Myometrial cell (primary cell): ENCODE results near the gene PHLDA3. TPM values are rescaled to one million over a fixed set of nuclear protein-coding genes. Genes with fewer than 3 reads are reported as not detected.

Experiments
- total RNA-seq: library from RNA; depleted of rRNA; stranded (reverse); fragments of >200 nt; gene quantifications from 2 replicates; pipeline ENCODE4 v1.2.3, GENCODE V29; 2015

PHLDA3 gene
- total RNA-seq, result 115 and 141 TPM in 2 replicates

DNA sequence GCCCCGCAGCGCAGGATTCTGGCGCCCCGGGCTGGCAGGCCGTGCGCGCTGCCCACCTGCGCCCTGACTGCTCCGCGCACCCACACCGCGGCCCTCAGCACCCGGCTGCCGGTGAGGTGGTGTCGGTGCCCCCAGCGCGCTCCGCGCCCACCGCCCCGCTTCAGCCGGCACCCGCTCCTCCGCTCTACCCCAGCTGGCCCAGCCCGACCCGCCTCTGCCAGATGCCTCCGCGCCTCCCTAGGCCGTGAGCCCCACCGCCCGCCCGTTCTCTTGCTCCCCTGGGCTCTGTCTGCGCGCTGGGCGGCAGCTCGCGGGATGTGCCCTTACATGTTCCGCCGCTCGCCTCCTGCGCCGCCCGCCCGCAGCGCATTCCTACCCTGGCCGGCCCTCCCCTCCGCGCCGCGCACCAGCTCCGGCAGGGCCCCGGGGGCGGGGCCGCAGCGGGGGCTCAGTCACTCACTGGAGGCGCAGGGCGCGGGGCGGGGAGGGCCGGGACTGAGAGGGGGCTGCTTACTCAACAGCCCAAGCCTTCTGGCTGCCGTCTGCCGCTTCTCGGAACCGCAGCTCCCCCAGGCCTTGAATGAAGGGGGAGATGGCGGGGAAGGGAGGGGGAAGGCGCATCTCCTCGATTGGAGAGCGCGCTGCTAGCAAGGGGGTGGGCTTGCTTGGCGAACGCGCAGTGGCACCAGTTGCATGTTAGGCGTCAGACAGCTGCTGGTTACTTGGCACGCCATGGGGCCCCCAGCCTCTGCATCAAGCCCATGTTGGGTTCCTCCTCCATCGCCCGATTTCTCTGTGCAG lies at the start of gene PHLDA3:
Gene PHLDA3, minus strand, starts transcription at position 345 of the 801 bp plus-strand sequence. CDS start 402 bp downstream, outside the sequence.

DNA sequence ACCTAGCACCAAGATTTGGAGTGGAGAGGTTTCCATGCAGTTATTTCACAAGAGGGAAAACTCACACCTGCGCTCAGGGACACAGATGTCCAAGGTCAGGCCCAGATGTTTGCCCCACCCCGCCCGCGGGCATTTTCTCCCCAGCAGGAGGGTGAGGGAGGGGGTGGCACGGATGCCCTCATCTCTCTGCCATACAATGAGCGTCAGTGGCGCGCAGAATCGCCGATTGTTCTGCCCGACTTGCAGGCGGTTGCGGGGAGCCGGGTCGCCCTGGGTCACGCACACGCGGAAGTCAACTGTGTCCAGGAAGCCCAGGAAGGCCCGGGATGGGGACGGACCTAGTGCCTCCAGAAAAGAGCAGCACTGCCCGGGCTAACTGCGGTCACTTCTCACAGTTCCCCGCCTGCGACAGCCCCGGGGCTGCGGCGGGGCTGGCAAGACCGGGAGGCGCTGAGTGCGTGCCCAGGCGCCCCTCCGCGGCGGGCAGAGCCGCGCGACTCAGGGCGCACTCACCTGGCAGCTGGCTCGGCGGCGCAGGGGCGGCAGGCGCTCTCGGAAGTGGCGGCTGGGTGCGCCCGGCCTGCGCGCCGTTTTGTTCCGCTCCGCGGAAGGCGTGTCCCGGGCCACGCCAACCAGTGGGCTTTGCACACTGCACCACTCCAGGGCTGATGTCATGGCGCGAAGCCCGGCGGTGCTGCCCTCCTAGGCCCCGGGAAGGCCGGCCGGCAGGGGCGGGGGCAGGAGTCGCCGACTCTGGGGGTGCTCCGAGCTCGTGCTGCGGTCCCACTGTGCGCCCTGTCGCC lies 37.8 kb upstream of the PHLDA3 start, which contains the start of gene CSRP1:
Gene CSRP1, minus strand, starts transcription at position 567 of the 803 bp plus-strand sequence. CDS start 10,820 bp downstream, outside the sequence.

Other genes with a start within 250 kb of the PHLDA3 start
- not detected in 2 replicates for gene PKP1, start 185.7 kb downstream of the PHLDA3 start, total RNA-seq
- not detected in 2 replicates for gene TNNT2, start 91.5 kb downstream of the PHLDA3 start, total RNA-seq
- not detected in 2 replicates for gene LAD1, start 69.9 kb downstream of the PHLDA3 start, total RNA-seq
- not detected in 2 replicates for gene TNNI1, start 47.5 kb downstream of the PHLDA3 start, total RNA-seq
- gene CSRP1, start 37.9 kb upstream of the PHLDA3 start, total RNA-seq, result 1,719 and 1,887 TPM in 2 replicates
- gene NAV1, start 69.9 kb upstream of the PHLDA3 start, total RNA-seq, result 27.6 and 35.5 TPM in 2 replicates